Erythroblast (primary cell): ENCODE results near the gene XXYLT1.

Experiments used
- GATA1 ChIP-seq: IDR thresholded peaks from 2 replicates; pipeline ENCODE4 v1.6.1; 2011; ENCODE audit warnings: low read depth, mild to moderate bottlenecking, control low read depth, low read length, moderate library complexity
- POLR2A ChIP-seq: IDR thresholded peaks from 2 replicates; pipeline ENCODE4 v1.6.1; 2011; ENCODE audit warnings: mild to moderate bottlenecking, low read length

DNA sequence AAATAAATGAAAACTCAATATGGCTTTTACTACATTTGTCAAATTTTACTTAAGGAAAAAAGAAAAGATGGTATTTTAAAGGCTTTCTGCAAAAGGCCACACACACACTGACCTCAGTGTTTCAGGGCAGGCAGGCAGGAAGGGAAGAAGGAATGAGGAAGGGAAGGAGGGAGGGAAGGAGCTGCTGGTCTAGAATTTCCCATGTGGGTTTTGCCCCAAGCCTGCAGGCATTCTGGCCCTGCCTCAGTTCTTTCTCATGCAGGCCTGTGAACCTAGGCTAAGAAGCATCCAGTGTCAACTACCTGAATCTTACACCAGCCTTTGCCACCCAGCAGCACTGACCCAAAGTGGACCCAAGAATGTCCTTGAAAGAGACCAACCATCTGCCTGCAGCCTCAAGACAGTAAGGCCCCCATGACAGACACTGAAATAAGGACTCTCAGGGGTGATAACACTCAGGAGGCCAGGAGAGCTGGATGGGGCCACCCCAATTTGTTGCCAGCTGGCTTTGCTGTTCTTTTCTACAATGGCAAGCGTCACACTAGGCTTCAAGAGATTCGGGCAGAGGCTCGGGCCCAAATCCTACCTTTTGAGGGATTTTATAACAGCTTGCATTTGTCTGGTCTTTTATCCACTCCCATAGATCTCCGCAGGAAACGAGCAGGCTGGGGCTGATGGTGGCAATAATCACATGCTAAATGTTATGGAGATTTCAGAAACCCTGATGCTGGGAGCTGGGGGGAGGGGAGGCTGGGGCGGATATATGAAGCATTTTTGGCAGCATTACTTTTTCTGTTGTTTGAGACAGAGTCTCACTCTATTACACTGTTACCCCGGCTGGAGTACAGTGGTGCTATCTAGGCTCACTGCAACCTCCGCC is 51.4 kb downstream of the XXYLT1 start:
- TF ChIP-seq POLR2A (no peak), GATA1 (no peak)
